ENCODE results near the gene S1PR5.

DNA sequence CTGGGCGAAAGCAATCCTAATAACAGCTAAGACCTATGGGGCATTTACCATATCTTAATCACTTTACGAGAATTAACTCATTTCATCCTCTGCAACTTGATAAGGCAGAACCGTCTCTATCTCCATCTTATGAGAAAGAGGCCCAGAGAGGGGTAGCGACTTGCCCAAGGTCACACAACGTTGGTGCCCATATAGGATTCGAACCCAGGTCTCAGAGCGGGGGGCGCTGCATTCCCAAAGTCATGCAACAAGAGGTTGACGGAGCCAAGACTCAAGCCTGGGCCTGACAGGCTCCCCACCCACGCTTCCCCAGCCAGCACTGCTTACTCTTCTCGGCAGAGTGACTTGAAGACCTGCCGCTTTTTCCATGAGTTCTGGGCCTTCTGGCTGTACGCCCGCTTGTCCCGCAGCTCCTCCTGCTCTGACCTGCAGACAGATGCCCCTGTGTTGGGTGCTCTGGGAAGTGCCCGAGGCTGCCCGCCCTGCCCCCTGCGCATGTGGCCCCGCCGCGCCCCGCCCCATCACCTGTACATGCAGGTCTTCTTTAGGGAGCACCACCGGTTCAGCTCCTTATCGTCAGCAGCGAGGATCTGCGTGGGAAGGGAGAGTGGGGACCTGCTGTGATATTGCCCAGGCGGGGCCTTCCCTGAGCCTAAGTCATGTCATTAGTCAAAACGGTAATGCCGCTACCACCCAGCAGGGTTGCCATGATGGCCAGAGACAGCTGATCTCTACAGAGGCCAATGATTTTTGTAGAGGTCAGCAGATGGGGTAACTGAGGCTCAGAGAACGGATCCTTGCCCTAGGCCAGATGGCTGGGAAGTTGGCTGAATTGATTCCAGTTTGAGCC, 37.7 kb upstream of the S1PR5 start:
- TF ChIP-seq YY1 (IDR thresholded peaks at IDR 0.05; ENCODE audit: insufficient read depth, insufficient read length) (no peak), SUZ12 (IDR thresholded peaks at IDR 0.05; ENCODE audit: extremely low read depth, insufficient read depth, insufficient read length) (no peak)

All from NT2/D1 (cell line).